GM12878 (cell line): ENCODE results near the gene ERCC1. TPM values are rescaled to one million over a fixed set of nuclear protein-coding genes. Genes with fewer than 3 reads are reported as not detected.

ENCODE experiments used
- ATAC-seq: fragments of 200-7000 bp; cut with Tn5 transposase; 3 replicates; pipeline ENCODE4 v1.9.1; 2020; ENCODE audit warnings: mild to moderate bottlenecking, moderate library complexity
- BruUV-seq: library from RNA; stranded (reverse); fragments of 400-500 nt; replicated peaks from 2 replicates; lab custom pipeline; 2021; lab: Mats Ljungman, UMichigan
- CTCF ChIA-PET: fragments of 300-600 bp; sonication (Branson Sonifier 250); formaldehyde crosslinking; extraction: SDS; loops from one replicate; lab custom pipeline; 2021; ENCODE audit warnings: inconsistent platforms; lab: Yijun Ruan, JAX
- POLR2A ChIA-PET: fragments of 350-600 bp; formaldehyde crosslinking; extraction: SDS; loops from one replicate; lab custom pipeline; 2021; ENCODE audit warnings: inconsistent platforms; lab: Charles Lee
- RAD21 ChIA-PET: fragments of 300-600 bp; sonication (Branson Sonifier 250); formaldehyde crosslinking; loops from one replicate; lab custom pipeline; 2023; ENCODE audit warnings: antibody characterized with exemption; ENCODE audit not compliant: unreplicated experiment; lab: Charles Lee
- SMC1A ChIA-PET: fragments of 300-600 bp; sonication (Branson Sonifier 250); formaldehyde crosslinking; loops from one replicate; lab custom pipeline; 2023; ENCODE audit not compliant: unreplicated experiment, uncharacterized antibody; lab: Charles Lee
- DNase-seq: peaks from one replicate; pipeline ENCODE4 v3.0.0-alpha.2; 2011; ENCODE audit warnings: low read depth, low spot score
- FAIRE-seq: peaks from 3 replicates; lab custom pipeline; 2011; peaks lifted over from hg19 to GRCh38; lab: Jason Lieb, UNC
- H2AFZ ChIP-seq: 2 replicates; pipeline ENCODE4 v1.6.0; 2011; ENCODE audit warnings: low read depth, low read length, control low read depth; ENCODE audit not compliant: control insufficient read depth
- H3K27ac ChIP-seq: 2 replicates; pipeline ENCODE4 v1.5.1; 2011; ENCODE audit warnings: control low read depth; ENCODE audit not compliant: control insufficient read depth, insufficient read depth
- H3K27me3 ChIP-seq, 2 experiments: replicated peaks in 1 of 2; 2 replicates each; pipeline versions ENCODE4 v1.6.0 to v1.6.1; 2011; ENCODE audit warnings: low read length in 1 of 2; ENCODE audit not compliant: control insufficient read depth in 2 of 2, insufficient read depth in 2 of 2
- H3K36me3 ChIP-seq, 2 experiments: 2 replicates each; pipeline ENCODE4 v1.5.1; 2011; ENCODE audit warnings: low read length in 1 of 2; ENCODE audit not compliant: control insufficient read depth in 2 of 2, insufficient read depth in 2 of 2
- H3K4me1 ChIP-seq: 2 replicates; pipeline ENCODE4 v1.6.1; 2011; ENCODE audit warnings: mild to moderate bottlenecking, low read length, moderate library complexity, mixed read lengths; ENCODE audit not compliant: control insufficient read depth, insufficient read depth
- H3K4me2 ChIP-seq: 2 replicates; pipeline ENCODE4 v1.6.0; 2011; ENCODE audit warnings: control low read depth; ENCODE audit not compliant: control insufficient read depth, insufficient read depth
- H3K4me3 ChIP-seq: fragments of 200-600 bp; sonication (generic); 2 replicates; pipeline ENCODE4 v1.5.1; 2016
- H3K79me2 ChIP-seq: 2 replicates; pipeline ENCODE4 v1.6.0; 2011; ENCODE audit warnings: low read length; ENCODE audit not compliant: control insufficient read depth, insufficient read depth
- H3K9ac ChIP-seq: 2 replicates; pipeline ENCODE4 v1.8.0; 2011; ENCODE audit warnings: low read length, control low read depth, mixed read lengths; ENCODE audit not compliant: control insufficient read depth, insufficient read depth
- H3K9me3 ChIP-seq: replicated peaks from 3 replicates; pipeline ENCODE4 v1.5.1; 2011; ENCODE audit warnings: mild to moderate bottlenecking, low read length; ENCODE audit not compliant: control insufficient read depth, insufficient read depth
- H4K20me1 ChIP-seq: 2 replicates; pipeline ENCODE4 v1.6.0; 2011; ENCODE audit not compliant: control insufficient read depth, insufficient read depth
- IKZF2 ChIP-seq, 2 experiments: fragments of 450-650 bp; IDR thresholded peaks; 2 replicates each; pipeline ENCODE4 v1.6.1; 2017; ENCODE audit warnings: mild to moderate bottlenecking in 2 of 2, moderate library complexity in 2 of 2
- IRF4 ChIP-seq: IDR thresholded peaks from 2 replicates; pipeline ENCODE4 v1.6.1; 2011; ENCODE audit warnings: low read depth, low read length
- KDM1A ChIP-seq: fragments of 200-600 bp; sonication (generic); IDR thresholded peaks from 2 replicates; pipeline ENCODE4 v1.6.1; 2016; ENCODE audit warnings: borderline replicate concordance
- PAX8 ChIP-seq: fragments of 450-650 bp; IDR thresholded peaks from 2 replicates; pipeline ENCODE4 v1.6.1; 2017; ENCODE audit warnings: mild to moderate bottlenecking, moderate library complexity
- SREBF2 ChIP-seq: IDR thresholded peaks from 2 replicates; pipeline ENCODE4 v1.6.1; 2012; ENCODE audit warnings: mild to moderate bottlenecking, low read length
- WGBS: methylation state at CpG from one replicate; pipeline ENCODE4 v1.1.6; 2016; ENCODE audit warnings: low lambda C conversion rate; ENCODE audit not compliant: insufficient replicate concordance, insufficient coverage; ENCODE audit errors: missing lambda C conversion rate; 5-methylcytosine and 5-hydroxymethylcytosine counted together
- in situ Hi-C: fragments of 300-500 bp; cut with MboI; formaldehyde crosslinking; loops from 9 replicates; pipeline ENCODE4 v1.14.3; 2018; ENCODE audit warnings: mixed read lengths
- intact Hi-C: fragments of 100-400 bp; cut with micrococcal nuclease; formaldehyde crosslinking; loops from one replicate; pipeline ENCODE4 v1.14.2; 2022; ENCODE audit not compliant: unreplicated experiment
- polyA plus RNA-seq, 11 experiments: library from polyadenylated mRNA; depleted of rRNA in 4 of 11; unstranded in 6 of 11; stranded (reverse) in 5 of 11; fragments of >200 nt; fragmentation: Nextera tagmentation in 4 of 11; fragmentation: Illumina TruSeq in 1 of 11; extraction: Ambion mirVana in 4 of 11; extraction: Trizol in 1 of 11; gene quantifications; 1 replicate in 1 of 11; 2 replicates in 10 of 11; pipeline versions ENCODE4 v1.2.1 to v1.2.3, GENCODE V29; 2011 to 2016; ENCODE audit warnings: inconsistent platforms in 2 of 11, missing spikeins in 2 of 11, low read depth in 1 of 11
- total RNA-seq, 4 experiments: library from RNA; depleted of rRNA in 3 of 4; stranded (reverse); fragments of >200 nt in 3 of 4; fragmentation: Illumina TruSeq in 1 of 4; extraction: Trizol in 1 of 4; gene quantifications; 2 replicates each; pipeline versions ENCODE4 v1.2.1 to v1.2.3, GENCODE V29; 2013 to 2021
- TF ChIP-seq, protein P1 (sequence below): fragments of 450-650 bp; formaldehyde crosslinking; IDR thresholded peaks from 2 replicates; pipeline ENCODE4 v1.5.0; 2022; ENCODE audit warnings: mild to moderate bottlenecking, missing genetic modification characterization
- TF ChIP-seq, protein P2 (sequence below): IDR thresholded peaks from 2 replicates; pipeline ENCODE4 v1.6.1; 2011; ENCODE audit warnings: mild to moderate bottlenecking, low read depth, low read length, moderate library complexity; ENCODE audit not compliant: insufficient replicate concordance
- TF ChIP-seq, protein P3 (sequence below), 3 experiments: IDR thresholded peaks in 2 of 3; conservative IDR thresholded peaks in 1 of 3; 2 replicates each; pipeline ENCODE4 v1.5.1; 2011; ENCODE audit warnings: low read depth in 3 of 3, low read length in 3 of 3, mild to moderate bottlenecking in 3 of 3, control low read depth in 2 of 3, moderate library complexity in 2 of 3, inconsistent platforms in 1 of 3, mixed read lengths in 1 of 3; ENCODE audit not compliant: control insufficient read depth in 2 of 3, insufficient read depth in 1 of 3; ENCODE audit errors: extremely low read depth in 1 of 3
- TF ChIP-seq, protein P4 (sequence below): fragments of 450-650 bp; IDR thresholded peaks from 2 replicates; pipeline ENCODE4 v1.6.1; 2017; ENCODE audit warnings: mild to moderate bottlenecking

The ERCC1 gene
- total and polyA plus RNA-seq, 10 of the 15 experiments (the other 5 are each of a cell fraction or from before 2014, with no cell fraction given) = 14.7 to 104 (median 61.1) TPM

DNA sequence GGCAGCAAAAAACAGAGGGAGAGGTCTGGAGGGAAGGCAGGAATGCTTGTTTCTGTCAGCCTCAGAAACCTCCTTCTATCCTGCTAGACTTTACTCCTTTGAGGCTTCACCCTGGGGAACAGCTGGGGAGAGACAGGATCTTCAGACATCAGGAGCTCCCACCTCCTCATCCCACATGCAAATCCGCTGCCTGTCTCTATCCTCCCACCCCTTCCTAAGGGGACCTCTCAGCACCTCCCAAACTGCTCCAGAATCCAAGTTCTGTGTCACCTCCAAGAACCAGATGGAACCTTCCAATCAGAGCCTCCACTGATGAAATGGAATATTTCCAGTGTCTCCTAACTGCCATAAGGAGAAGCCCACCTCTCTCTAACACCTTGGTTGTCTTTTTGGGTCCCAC lies 43.6 kb downstream of the ERCC1 start:
- no peaks in the 10 kb centered on the region for H3K27me3 ChIP-seq
- DNase-seq = no peak
- CTCF ChIA-PET = no interaction called here
- no peak overlapping the region for H3K27ac ChIP-seq
- no peak for TF ChIP-seq SREBF2
- TF ChIP-seq, protein P1, sequence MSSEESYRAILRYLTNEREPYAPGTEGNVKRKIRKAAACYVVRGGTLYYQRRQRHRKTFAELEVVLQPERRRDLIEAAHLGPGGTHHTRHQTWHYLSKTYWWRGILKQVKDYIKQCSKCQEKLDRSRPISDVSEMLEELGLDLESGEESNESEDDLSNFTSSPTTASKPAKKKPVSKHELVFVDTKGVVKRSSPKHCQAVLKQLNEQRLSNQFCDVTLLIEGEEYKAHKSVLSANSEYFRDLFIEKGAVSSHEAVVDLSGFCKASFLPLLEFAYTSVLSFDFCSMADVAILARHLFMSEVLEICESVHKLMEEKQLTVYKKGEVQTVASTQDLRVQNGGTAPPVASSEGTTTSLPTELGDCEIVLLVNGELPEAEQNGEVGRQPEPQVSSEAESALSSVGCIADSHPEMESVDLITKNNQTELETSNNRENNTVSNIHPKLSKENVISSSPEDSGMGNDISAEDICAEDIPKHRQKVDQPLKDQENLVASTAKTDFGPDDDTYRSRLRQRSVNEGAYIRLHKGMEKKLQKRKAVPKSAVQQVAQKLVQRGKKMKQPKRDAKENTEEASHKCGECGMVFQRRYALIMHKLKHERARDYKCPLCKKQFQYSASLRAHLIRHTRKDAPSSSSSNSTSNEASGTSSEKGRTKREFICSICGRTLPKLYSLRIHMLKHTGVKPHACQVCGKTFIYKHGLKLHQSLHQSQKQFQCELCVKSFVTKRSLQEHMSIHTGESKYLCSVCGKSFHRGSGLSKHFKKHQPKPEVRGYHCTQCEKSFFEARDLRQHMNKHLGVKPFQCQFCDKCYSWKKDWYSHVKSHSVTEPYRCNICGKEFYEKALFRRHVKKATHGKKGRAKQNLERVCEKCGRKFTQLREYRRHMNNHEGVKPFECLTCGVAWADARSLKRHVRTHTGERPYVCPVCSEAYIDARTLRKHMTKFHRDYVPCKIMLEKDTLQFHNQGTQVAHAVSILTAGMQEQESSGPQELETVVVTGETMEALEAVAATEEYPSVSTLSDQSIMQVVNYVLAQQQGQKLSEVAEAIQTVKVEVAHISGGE (CRISPR knock-in tag) = no peak
- TF ChIP-seq, protein P2, sequence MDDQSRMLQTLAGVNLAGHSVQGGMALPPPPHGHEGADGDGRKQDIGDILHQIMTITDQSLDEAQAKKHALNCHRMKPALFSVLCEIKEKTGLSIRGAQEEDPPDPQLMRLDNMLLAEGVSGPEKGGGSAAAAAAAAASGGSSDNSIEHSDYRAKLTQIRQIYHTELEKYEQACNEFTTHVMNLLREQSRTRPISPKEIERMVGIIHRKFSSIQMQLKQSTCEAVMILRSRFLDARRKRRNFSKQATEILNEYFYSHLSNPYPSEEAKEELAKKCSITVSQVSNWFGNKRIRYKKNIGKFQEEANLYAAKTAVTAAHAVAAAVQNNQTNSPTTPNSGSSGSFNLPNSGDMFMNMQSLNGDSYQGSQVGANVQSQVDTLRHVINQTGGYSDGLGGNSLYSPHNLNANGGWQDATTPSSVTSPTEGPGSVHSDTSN = no peak
- no peak for TF ChIP-seq IKZF2 (IDR thresholded peaks at IDR 0.05)
- TF ChIP-seq, protein P3, sequence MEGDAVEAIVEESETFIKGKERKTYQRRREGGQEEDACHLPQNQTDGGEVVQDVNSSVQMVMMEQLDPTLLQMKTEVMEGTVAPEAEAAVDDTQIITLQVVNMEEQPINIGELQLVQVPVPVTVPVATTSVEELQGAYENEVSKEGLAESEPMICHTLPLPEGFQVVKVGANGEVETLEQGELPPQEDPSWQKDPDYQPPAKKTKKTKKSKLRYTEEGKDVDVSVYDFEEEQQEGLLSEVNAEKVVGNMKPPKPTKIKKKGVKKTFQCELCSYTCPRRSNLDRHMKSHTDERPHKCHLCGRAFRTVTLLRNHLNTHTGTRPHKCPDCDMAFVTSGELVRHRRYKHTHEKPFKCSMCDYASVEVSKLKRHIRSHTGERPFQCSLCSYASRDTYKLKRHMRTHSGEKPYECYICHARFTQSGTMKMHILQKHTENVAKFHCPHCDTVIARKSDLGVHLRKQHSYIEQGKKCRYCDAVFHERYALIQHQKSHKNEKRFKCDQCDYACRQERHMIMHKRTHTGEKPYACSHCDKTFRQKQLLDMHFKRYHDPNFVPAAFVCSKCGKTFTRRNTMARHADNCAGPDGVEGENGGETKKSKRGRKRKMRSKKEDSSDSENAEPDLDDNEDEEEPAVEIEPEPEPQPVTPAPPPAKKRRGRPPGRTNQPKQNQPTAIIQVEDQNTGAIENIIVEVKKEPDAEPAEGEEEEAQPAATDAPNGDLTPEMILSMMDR (IDR thresholded peaks at IDR 0.05 in 2 of 3, conservative IDR thresholded peaks at IDR 0.05 in 1 of 3; ENCODE audit: control insufficient read depth in 2 of 3, extremely low read depth in 1 of 3, insufficient read depth in 1 of 3, low read depth in 3 of 3, low read length in 3 of 3) = no peak
- no peak for TF ChIP-seq PAX8
- no peak for TF ChIP-seq KDM1A
- TF ChIP-seq, protein P4, sequence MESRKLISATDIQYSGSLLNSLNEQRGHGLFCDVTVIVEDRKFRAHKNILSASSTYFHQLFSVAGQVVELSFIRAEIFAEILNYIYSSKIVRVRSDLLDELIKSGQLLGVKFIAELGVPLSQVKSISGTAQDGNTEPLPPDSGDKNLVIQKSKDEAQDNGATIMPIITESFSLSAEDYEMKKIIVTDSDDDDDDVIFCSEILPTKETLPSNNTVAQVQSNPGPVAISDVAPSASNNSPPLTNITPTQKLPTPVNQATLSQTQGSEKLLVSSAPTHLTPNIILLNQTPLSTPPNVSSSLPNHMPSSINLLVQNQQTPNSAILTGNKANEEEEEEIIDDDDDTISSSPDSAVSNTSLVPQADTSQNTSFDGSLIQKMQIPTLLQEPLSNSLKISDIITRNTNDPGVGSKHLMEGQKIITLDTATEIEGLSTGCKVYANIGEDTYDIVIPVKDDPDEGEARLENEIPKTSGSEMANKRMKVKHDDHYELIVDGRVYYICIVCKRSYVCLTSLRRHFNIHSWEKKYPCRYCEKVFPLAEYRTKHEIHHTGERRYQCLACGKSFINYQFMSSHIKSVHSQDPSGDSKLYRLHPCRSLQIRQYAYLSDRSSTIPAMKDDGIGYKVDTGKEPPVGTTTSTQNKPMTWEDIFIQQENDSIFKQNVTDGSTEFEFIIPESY = no peak
- no peak for TF ChIP-seq IRF4
- TF ChIP-seq, all 136 proteins: peak for 0
- RAD21 ChIA-PET = no interaction called here
- peaks cover 4% of the 10 kb centered on the region for H3K4me1 ChIP-seq
- H3K9ac ChIP-seq = no peak overlapping the region
- ATAC-seq (no peak), FAIRE-seq (no peak)
- 78% methylated on average over 1 of the region's 1 CpG for WGBS
- POLR2A ChIA-PET = interaction anchor here (0.7 to 1.1 kb wide), 2 partner anchors 9 to 312 kb away, joined by 3 read pairs; partner anchors contain the start of gene QPCTL
- no peak overlapping the region for H3K4me3 ChIP-seq
- in situ Hi-C loops (no loop called here), intact Hi-C loops (no loop called here)
- H4K20me1 ChIP-seq = no peaks in the 10 kb centered on the region
- no TSS peak for BruUV-seq
- SMC1A ChIA-PET = no interaction called here
- H3K36me3 ChIP-seq = no peaks in the 10 kb centered on the region
- no peak overlapping the region for H3K4me2 ChIP-seq
- no peaks in the 10 kb centered on the region for H3K79me2 ChIP-seq
- H3K9me3 ChIP-seq = no peaks in the 10 kb centered on the region
- H2AFZ ChIP-seq = no peak overlapping the region
